GM12892 (cell line): ENCODE data around the gene KIR3DL2.
"Not testable (repeated sequence)": the region's sequence is repeated elsewhere in the genome, so short reads cannot be mapped to it uniquely, and the experiment has no call there.

Experiments used
- POLR2A ChIP-seq: IDR thresholded peaks from 2 replicates; pipeline ENCODE4 v1.6.1; 2011; ENCODE audit warnings: low read depth, low read length, control low read depth
- POLR2AphosphoS5 ChIP-seq: IDR thresholded peaks from 2 replicates; pipeline ENCODE4 v1.6.1; 2011; ENCODE audit warnings: low read depth, low read length, control low read depth
- TAF1 ChIP-seq: IDR thresholded peaks from 2 replicates; pipeline ENCODE4 v1.6.1; 2011; ENCODE audit warnings: low read depth, mild to moderate bottlenecking, control low read depth, low read length, borderline replicate concordance

DNA sequence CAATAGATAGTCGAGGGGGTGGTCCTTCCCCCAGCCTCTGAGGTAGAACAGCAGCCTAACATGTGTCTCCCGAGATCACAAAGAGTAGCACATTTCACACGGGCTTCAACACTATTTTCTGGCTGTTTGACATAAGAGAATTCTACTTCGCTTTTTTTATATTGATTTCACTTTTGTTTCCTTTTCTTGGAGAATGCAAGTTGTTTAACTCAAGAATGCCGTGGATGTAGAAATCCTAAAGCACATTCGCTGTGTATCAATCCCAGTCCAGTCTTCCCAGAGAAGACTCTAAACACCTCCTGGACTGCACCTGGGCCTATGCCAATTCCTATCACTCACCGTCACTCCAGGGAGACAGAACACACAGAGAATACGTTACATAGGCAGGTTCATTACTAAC lies 22.2 kb upstream of the KIR3DL2 start:
- TF ChIP-seq POLR2A, TAF1, POLR2AphosphoS5: not testable (repeated sequence)
